ENCODE measurements around the gene KCNN3. TPM values are rescaled to one million over a fixed set of nuclear protein-coding genes. Genes with fewer than 3 reads are reported as not detected.

Gene KCNN3
- total RNA-seq, 1 experiment from 2014 or later: 1.3 TPM

DNA sequence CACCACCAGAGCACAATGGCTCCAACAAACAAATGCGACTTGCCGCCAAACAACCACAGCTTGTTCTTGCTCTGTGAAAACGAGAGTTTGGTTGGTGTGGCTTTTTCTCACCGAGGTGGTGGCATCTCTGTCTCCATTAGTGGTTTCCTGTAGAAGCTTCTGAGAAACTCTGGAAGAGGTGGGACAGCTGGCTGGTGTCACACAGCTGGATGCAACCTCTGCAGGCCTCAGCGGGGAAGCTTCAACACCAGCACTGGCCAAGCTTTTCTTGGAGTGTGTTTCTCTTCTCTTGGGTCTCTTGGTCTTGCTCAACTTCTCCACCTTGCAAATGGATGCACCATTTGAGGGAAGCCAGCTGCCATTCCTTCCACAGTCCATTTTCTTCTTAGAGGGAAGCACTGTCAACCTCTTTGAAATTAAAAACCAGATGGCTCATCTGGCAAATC is 124.8 kb downstream of the KCNN3 start:
- no peak overlapping the region for H3K4me3 Mint-ChIP-seq
- no peaks in the 10 kb centered on the region for H3K27me3 Mint-ChIP-seq (ENCODE audit: low read depth)
- ATAC-seq: no peak
- H3K27ac Mint-ChIP-seq: no peak overlapping the region
- DNase-seq (ENCODE audit: low spot score): no peak
- H3K9me3 Mint-ChIP-seq: peaks cover 11% of the 10 kb centered on the region
- peaks cover 14% of the 10 kb centered on the region for H3K36me3 Mint-ChIP-seq
- CTCF ChIA-PET: interaction anchor here (0.6 to 3.9 kb wide), 5 partner anchors 15 to 410 kb away, joined by 3 to 34 read pairs (median 6); no protein-coding TSS in a partner anchor
- TF ChIP-seq, protein P1, sequence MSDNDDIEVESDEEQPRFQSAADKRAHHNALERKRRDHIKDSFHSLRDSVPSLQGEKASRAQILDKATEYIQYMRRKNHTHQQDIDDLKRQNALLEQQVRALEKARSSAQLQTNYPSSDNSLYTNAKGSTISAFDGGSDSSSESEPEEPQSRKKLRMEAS (CRISPR knock-in tag; IDR thresholded peaks at IDR 0.05): no peak
- no peak for TF ChIP-seq OVOL2 (CRISPR knock-in tag; IDR thresholded peaks at IDR 0.05; ENCODE audit: borderline replicate concordance)
- TF ChIP-seq, protein P2, sequence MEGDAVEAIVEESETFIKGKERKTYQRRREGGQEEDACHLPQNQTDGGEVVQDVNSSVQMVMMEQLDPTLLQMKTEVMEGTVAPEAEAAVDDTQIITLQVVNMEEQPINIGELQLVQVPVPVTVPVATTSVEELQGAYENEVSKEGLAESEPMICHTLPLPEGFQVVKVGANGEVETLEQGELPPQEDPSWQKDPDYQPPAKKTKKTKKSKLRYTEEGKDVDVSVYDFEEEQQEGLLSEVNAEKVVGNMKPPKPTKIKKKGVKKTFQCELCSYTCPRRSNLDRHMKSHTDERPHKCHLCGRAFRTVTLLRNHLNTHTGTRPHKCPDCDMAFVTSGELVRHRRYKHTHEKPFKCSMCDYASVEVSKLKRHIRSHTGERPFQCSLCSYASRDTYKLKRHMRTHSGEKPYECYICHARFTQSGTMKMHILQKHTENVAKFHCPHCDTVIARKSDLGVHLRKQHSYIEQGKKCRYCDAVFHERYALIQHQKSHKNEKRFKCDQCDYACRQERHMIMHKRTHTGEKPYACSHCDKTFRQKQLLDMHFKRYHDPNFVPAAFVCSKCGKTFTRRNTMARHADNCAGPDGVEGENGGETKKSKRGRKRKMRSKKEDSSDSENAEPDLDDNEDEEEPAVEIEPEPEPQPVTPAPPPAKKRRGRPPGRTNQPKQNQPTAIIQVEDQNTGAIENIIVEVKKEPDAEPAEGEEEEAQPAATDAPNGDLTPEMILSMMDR (IDR thresholded peaks at IDR 0.05): no peak
- H3K4me1 Mint-ChIP-seq: peaks cover 59% of the 10 kb centered on the region
- POLR2A ChIA-PET: interaction anchor here (0.6 kb wide), 1 partner anchor 276 kb away, joined by 4 read pairs; no protein-coding TSS in a partner anchor

DNA sequence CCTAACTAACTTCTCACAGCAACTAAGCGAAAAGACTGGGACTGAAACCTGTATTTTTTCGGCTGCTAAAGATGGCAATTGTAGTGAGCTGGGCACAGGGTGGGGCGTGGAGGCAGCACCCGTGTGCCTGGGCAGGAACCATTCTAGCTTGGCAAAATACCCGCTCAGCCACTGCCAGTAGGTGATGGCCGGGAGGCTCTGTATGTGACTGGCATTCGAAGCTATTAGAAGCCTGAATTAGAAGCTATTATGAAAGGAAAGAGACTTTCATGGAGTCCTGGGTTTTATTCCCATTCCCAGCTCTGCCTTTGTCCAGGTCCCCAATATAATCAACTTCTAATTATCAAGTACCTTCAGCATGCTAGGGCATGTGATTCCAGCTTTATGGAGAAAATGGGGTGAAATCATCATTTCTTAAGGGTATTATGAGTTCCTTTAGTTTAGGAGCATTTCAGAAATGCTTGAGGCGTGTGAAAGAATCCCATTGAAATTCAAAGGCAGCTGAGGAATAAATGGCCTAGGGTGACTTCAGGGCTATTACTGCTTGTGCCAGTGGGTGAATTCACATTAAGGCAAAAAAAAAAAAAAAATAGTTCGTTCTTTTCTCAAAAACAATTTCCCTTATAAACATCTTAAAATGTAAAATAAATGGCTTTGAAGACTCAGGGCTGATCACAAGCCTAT is 125.6 kb downstream of the KCNN3 start:
- H3K4me3 Mint-ChIP-seq: no peak overlapping the region
- no peaks in the 10 kb centered on the region for H3K27me3 Mint-ChIP-seq (ENCODE audit: low read depth)
- CTCF ChIA-PET: interaction anchor here (0.6 to 3.9 kb wide), 11 partner anchors 14 to 199 kb away, joined by 3 to 34 read pairs (median 4); partner anchors contain the start of gene CHRNB2

DNA sequence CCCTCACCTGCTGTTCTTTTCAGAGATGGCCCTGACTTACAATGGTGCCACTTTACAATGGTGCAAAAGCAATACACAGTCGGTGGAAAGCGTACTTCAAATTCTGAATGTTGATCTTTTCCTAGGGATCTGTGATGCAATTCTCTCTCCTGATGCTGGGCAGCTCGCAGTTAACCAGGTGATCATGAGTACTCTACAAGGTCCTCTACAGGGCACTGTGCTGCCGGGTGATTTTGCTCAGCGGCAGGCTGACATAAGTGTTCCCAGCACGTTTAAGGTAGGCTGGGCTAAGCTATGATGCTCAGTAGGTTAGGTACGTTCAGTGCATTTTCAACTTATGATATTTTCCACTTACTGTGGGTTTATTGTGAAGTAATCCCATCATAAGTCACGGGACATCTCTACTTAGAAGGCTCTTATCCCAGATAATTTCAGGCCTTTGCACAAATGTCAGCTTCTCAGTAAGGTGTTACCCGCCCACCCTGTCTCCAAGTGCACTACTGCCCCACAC is 126.5 kb downstream of the KCNN3 start:
- Mint-ChIP-seq H3K4me3 (no peak overlapping the region), H3K27ac (no peak overlapping the region), H3K4me1 (peaks cover 54% of the 10 kb centered on the region), H3K9me3 (peaks cover 21% of the 10 kb centered on the region), H3K27me3 (ENCODE audit: low read depth) (no peaks in the 10 kb centered on the region), H3K36me3 (peaks cover 15% of the 10 kb centered on the region)
- ATAC-seq (no peak), DNase-seq (ENCODE audit: low spot score) (no peak)
- TF ChIP-seq ATF1 (CRISPR knock-in tag; IDR thresholded peaks at IDR 0.05) (no peak), IRF2 (CRISPR knock-in tag; IDR thresholded peaks at IDR 0.05; ENCODE audit: borderline replicate concordance, low read depth) (no peak), JUN (CRISPR knock-in tag; IDR thresholded peaks at IDR 0.05) (no peak), RELA (CRISPR knock-in tag; IDR thresholded peaks at IDR 0.05; ENCODE audit: borderline replicate concordance) (no peak)
- TF ChIP-seq, protein P3, sequence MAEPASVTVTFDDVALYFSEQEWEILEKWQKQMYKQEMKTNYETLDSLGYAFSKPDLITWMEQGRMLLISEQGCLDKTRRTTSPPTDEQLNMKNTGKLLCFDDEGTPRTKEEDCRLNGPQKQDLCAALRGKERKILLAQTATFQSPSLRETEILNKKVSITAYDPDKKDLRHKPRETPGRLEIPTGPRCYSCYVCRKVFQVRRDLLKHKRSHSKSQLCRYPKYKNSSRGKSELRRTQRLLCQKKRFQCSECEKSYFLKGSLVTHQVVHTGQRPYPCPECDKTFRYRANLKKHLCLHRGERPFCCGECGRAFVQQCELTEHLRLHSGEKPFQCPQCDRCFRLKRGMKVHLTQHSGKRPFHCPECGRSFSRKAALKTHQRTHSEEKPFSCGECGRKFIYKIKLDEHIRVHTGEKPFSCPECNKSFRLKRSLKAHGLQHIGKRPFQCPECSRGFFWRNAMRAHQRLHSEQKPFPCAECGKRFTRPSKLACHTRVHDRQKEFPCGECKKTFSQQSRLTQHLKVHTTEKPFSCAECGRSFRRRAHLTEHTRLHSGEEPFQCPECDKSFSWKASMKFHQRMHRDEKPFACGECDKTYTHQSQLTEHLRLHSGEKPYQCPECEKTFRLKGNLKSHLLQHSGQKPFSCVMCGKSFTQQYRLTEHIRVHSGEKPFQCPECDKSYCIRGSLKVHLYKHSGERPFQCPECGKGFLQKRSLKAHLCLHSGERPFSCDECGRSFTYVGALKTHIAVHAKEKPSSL (CRISPR knock-in tag; conservative IDR thresholded peaks at IDR 0.05): no peak
- POLR2A ChIA-PET: no interaction called here
- CTCF ChIA-PET: interaction anchor here (0.9 to 3.9 kb wide), 11 partner anchors 13 to 200 kb away, joined by 3 to 34 read pairs (median 7); partner anchors contain the start of gene CHRNB2

More for the DNA sequence above, 125.6 kb downstream of the KCNN3 start:
- TF ChIP-seq, protein P4, sequence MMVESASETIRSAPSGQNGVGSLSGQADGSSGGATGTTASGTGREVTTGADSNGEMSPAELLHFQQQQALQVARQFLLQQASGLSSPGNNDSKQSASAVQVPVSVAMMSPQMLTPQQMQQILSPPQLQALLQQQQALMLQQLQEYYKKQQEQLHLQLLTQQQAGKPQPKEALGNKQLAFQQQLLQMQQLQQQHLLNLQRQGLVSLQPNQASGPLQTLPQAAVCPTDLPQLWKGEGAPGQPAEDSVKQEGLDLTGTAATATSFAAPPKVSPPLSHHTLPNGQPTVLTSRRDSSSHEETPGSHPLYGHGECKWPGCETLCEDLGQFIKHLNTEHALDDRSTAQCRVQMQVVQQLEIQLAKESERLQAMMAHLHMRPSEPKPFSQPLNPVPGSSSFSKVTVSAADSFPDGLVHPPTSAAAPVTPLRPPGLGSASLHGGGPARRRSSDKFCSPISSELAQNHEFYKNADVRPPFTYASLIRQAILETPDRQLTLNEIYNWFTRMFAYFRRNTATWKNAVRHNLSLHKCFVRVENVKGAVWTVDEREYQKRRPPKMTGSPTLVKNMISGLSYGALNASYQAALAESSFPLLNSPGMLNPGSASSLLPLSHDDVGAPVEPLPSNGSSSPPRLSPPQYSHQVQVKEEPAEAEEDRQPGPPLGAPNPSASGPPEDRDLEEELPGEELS (CRISPR knock-in tag; IDR thresholded peaks at IDR 0.05): no peak
- Mint-ChIP-seq H3K9me3 (peaks cover 19% of the 10 kb centered on the region), H3K4me1 (peaks cover 59% of the 10 kb centered on the region), H3K36me3 (peaks cover 15% of the 10 kb centered on the region), H3K27ac (no peak overlapping the region)
- POLR2A ChIA-PET: no interaction called here
- no peak for ATAC-seq
- no peak for DNase-seq (ENCODE audit: low spot score)

DNA sequence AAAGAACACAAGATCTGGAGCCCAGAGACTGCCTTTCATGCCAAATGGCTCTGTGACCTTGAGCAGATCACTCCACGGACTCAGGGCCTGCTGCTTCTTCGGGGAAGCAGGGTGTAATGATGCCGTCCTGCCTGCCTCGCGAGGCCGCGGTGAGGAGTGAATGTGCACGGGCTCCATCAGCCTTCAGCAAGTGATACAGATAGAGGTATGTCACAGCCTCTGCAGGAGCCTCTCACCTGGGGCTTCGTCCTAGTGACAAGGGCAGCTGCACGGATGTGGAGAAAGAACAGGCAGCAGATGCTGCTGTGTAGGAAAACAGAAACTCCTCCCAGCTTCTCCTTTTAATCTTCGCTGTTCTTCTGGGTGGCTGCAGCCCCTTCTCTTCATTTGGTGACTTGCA is 127.5 kb downstream of the KCNN3 start:
- Mint-ChIP-seq H3K9me3 (peaks cover 21% of the 10 kb centered on the region), H3K27me3 (ENCODE audit: low read depth) (no peaks in the 10 kb centered on the region), H3K36me3 (peaks cover 15% of the 10 kb centered on the region), H3K4me1 (peaks cover 46% of the 10 kb centered on the region), H3K27ac (no peak overlapping the region), H3K4me3 (no peak overlapping the region)
- DNase-seq (ENCODE audit: low spot score) (no peak), ATAC-seq (no peak)
- CTCF ChIA-PET: interaction anchor here (0.8 to 3.9 kb wide), 35 partner anchors 9 to 349 kb away, joined by 3 to 34 read pairs (median 5); partner anchors contain the start of genes CHRNB2 and KCNN3
- POLR2A ChIA-PET: no interaction called here
- no peak for TF ChIP-seq ZNF263 (CRISPR knock-in tag; IDR thresholded peaks at IDR 0.05; ENCODE audit: low read depth)
- TF ChIP-seq, protein P5, sequence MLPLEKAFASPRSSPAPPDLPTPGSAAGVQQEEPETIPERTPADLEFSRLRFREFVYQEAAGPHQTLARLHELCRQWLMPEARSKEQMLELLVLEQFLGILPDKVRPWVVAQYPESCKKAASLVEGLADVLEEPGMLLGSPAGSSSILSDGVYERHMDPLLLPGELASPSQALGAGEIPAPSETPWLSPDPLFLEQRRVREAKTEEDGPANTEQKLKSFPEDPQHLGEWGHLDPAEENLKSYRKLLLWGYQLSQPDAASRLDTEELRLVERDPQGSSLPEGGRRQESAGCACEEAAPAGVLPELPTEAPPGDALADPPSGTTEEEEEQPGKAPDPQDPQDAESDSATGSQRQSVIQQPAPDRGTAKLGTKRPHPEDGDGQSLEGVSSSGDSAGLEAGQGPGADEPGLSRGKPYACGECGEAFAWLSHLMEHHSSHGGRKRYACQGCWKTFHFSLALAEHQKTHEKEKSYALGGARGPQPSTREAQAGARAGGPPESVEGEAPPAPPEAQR (CRISPR knock-in tag; IDR thresholded peaks at IDR 0.05): no peak
- TF ChIP-seq, protein P6, sequence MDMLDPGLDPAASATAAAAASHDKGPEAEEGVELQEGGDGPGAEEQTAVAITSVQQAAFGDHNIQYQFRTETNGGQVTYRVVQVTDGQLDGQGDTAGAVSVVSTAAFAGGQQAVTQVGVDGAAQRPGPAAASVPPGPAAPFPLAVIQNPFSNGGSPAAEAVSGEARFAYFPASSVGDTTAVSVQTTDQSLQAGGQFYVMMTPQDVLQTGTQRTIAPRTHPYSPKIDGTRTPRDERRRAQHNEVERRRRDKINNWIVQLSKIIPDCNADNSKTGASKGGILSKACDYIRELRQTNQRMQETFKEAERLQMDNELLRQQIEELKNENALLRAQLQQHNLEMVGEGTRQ (CRISPR knock-in tag; IDR thresholded peaks at IDR 0.05): no peak
- no peak for TF ChIP-seq FOXK1 (CRISPR knock-in tag; IDR thresholded peaks at IDR 0.05)
- TF ChIP-seq CBFB (CRISPR knock-in tag; IDR thresholded peaks at IDR 0.05; ENCODE audit: low read depth): no peak
- TF ChIP-seq ZNF219 (CRISPR knock-in tag; IDR thresholded peaks at IDR 0.05; ENCODE audit: borderline replicate concordance): no peak

Data from WTC11 (cell line).